Breast epithelium (tissue), 3 donors: ENCODE data around the gene C4orf50.

Experiments
- POLR2A ChIP-seq: fragments of 450-650 bp; IDR thresholded peaks from one replicate; pipeline ENCODE4 v1.6.1; 2016; ENCODE audit warnings: antibody characterized with exemption, mild to moderate bottlenecking, moderate library complexity
- POLR2AphosphoS5 ChIP-seq, 3 donors: sonication (generic); formaldehyde crosslinking; IDR thresholded peaks; one replicate each; pipeline ENCODE4 v1.6.1; 2017; ENCODE audit warnings: antibody characterized with exemption in 3 of 3
- TF ChIP-seq, protein P1 (sequence below), 3 donors: fragments of 450-650 bp; IDR thresholded peaks; one replicate each; pipeline ENCODE4 v1.5.1; 2016 to 2017; ENCODE audit warnings: antibody characterized with exemption in 3 of 3, mild to moderate bottlenecking in 3 of 3, moderate library complexity in 3 of 3

DNA sequence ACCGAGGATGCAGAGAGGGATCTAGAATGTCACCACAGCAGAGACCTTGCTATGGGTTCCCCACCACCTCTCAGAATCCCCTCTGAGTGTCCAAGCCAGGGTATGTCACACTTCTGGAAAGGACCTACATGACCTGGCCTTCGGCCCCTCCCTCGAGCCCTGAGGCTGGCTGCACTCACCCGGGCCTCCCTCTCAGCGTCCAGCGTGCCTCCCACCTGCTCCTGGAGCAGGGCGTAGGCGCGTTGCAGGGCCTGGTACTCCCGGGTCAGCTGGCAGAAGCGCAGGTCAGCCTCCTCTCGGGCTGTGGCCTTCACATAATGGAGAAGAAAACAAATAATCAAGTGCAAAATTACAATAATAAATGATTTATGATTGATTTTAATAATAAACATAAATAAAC is 43.9 kb upstream of the C4orf50 start:
- TF ChIP-seq, protein P1, sequence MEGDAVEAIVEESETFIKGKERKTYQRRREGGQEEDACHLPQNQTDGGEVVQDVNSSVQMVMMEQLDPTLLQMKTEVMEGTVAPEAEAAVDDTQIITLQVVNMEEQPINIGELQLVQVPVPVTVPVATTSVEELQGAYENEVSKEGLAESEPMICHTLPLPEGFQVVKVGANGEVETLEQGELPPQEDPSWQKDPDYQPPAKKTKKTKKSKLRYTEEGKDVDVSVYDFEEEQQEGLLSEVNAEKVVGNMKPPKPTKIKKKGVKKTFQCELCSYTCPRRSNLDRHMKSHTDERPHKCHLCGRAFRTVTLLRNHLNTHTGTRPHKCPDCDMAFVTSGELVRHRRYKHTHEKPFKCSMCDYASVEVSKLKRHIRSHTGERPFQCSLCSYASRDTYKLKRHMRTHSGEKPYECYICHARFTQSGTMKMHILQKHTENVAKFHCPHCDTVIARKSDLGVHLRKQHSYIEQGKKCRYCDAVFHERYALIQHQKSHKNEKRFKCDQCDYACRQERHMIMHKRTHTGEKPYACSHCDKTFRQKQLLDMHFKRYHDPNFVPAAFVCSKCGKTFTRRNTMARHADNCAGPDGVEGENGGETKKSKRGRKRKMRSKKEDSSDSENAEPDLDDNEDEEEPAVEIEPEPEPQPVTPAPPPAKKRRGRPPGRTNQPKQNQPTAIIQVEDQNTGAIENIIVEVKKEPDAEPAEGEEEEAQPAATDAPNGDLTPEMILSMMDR (IDR thresholded peaks at IDR 0.05) = no peak
- TF ChIP-seq POLR2A (no peak), POLR2AphosphoS5 (IDR thresholded peaks at IDR 0.05) (no peak)
